ENCODE data around the gene DUSP28.

Gene DUSP28

DNA sequence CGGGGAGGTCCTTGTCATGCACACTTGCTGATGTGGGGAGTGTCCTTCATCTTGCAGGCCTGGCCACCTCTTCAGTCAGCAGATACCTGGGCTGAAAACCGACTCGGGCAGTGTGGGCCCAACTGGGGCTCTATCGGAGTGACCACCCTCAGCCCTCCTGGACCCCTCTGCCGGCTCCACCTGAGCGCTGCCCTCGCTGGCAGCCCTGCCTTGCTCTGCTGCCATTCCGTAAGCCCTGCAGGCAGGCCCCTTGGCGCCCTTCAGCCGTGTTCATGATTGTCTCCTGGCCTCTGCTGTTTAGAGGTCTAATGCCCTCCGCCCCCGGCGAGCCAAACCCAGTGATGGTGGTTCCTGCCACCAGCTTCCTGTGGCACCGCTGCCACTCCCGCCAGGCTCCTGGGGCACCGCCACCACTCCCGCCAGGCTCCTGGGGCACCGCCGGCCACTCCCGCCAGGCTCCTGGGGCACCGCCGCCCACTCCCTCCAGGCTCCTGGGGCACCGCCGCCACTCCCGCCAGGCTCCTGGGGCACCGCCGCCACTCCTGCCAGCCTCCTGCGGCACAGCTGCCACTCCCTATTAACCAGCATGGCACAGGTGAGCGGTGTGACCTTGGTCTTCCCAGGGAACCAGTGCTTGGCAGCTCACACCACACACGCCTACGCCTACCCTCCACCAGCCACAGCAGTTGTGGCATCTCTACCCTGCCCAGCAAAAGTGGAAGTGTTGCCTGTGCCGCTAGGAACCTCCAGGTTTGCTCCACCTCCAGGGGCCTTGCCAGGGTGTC is 42.3 kb downstream of the DUSP28 start:
- no peak for DNase-seq

DNA sequence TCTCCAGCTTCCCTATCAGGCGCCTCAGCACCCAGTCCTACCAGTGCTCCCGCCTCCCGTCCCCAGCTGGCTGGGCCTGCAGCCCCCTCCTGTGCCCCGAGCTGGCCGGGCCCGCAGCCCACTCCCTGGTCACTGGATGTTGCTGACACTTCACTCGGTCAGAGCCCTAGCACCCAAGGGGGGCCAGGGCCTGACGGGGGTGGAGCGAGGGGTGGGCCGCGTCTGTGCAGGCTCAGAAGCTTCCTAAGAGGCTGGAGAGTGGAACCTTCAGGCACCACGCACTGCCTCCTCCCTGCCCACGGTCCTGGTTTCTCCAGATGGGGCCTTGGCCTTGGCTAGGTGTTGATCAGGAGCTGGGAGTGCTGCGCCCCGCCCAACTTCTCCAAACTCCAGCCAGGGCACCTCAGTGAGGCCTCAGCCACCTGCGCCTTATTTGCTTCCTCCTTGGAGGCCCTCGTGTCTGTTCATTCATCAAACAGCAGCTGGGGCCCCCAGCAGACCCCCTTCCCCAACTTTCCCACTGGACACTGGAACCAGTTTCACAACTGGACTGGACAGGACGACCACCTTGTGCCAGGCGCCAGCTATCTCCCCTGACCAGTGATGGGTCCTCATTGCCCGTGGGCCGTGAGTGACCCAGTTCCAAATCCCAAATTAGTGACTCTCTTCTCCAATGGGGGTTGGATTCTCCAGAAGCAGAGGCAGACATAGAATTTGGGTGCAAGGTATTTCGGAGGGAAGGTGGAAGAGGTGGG is 43.1 kb downstream of the DUSP28 start:
- DNase-seq = no peak

DNA sequence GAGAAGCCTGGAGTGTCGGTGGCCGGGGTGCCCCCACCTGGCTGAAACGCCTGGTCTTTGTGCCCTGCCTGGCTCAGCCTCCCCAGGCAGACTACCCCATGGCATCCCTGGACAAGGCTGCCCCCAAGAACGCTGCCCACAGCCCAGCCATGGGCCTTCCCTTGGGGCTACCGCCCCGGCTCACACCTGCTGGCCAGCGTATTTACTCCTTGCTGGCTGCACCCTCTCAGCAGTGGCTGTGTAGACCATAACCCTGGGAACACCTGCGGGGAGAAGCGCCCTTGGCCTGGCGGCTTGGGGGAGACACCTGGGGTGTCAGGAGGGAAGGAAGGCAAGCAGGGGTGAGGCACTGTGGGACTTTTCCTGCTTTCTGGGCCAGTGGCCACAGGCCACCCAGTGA is 43.7 kb downstream of the DUSP28 start:
- no peak for DNase-seq

DNA sequence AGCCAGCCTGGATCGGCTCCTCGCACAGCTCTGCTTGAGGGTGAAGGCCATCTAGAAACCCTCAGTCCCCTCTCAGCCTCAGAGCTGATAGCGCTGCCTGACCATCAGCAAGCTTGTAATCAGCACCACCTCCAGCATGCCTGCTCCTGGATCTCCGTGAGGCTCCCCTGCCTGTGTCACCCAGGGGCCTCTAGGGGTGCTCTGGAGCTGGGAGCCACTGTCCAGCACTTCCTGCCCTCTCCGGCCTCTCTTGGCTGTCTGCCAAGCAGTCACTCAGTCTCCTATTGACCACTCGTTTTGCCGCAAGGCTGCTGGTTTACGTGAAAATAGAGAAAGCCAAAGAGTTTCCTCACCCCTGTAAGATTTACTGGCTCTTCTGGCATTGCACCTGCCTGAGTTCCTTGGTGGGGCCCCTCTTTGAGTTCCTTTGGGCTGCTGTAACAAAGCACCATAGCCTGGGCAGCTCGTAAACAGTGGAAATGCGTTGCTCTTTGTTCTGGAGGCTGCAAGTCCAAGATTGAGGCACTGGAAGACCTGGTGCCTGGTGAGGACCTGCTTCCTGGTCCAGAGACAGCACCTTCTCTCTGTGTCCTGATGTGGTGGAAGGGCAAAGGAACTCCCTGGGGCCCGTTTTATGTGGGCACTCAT is 44.3 kb downstream of the DUSP28 start:
- no peak for DNase-seq

DNA sequence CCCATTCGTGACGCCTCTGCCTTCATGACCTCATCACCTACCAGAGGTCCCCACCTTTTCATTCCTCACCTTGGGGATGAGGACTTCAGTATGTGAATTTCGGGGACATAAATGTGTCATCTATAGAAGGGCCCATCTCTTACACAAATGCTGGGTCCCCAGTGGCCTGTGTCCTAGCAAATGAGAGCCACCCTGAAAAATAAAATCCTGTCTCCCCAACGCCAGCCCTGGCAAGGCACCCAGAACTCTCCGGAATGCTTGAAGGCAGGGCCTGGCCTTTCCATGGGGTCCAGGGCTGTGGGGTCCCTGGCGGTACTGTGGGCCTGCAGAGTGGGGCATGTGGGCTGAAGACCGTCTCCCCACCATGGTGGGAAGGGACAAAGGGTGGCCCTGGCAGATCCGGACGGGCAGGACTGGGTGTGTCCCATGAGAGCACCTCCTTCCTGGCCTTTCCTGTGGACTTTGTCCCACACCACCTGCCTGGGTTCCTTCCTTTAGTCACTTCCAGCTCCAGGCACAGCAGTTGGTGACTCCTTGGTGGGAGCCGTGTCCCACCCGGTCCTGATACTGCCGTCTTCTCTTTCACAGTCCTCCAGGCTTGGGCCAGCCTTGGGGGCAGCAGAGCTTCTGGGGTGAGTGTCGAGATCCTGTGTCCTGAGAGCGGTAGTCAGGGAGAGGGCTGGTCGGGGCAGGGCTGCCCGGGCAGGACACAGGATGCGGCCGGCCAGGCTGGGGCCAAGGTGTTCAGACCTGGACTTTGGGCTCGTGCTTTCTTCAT is 45.0 kb downstream of the DUSP28 start:
- no peak for DNase-seq

DNA sequence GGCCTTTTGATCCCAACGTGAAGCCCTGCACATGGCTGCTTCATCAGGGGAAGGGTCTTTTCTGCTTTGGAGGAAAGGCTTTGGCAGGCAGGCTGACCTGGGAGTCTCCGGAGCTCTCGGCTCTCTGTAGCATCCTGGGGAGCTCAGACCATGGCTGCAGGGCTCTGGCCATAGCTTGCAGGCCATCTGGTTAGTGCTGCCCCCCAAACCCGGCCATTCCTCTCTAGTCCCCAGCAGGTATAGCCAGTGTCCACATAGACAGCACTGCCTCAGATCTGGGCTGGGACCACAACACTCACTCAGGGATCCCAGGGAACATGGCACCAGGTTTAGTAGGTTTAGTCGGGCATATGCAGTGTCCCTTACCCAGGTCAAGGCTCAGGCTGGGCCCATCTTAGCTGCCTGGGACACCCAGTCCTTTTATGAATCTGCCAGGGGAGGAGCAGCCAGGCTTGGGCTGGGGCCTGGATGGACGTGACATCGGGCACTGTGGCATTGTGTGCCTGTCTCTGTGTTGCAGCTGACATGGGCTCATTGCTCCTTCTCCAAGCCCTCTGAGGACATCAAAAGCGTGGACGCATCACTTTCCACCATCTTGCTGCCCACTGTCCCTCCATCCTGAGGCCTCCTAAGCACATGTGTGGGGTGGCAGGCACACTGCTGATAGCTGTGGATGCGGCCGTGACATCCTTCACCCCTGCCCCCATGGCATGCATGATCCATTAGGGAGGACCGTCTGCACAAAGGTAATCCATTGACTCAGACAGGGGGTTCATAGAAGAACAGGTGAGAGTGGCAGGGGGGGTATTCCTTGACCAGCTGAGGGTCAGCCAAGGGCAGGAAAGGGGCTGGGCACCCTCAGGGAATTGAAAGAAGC is 45.9 kb downstream of the DUSP28 start:
- DNase-seq = no peak

DNA sequence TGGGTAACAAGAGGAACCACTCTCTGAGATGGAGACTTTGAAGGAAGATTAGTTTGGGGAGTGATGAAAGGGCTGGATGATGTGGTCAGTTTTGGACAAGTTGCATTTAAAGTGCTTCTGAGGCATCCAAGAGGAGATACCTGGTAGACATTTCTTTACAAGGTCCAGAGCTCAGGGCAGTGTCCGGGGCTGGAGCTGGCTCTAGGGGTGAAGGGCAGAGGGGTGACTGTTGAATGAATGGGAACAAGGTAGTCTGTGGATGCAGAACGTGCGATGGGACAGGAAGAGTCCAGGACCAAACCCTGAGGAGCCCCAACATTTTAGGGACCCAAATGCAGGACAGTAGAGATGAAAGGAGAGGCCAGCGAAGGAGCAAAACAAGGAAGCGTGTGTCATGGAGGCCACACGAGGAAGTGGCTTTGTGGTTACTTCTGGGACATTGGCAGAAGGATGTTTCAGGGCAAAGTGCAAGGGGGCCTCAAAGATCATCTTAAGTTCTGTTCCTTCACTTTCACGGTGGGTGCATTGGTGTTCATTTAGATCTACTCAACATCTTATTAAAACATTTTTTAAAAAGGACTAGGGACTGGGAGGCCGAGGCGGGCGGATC is 51.5 kb downstream of the DUSP28 start:
- no peak for DNase-seq
